ENCODE data around the gene ANAPC10.
"Not testable (repeated sequence)": the region's sequence is repeated elsewhere in the genome, so short reads cannot be mapped to it uniquely, and the experiment has no call there.

The ANAPC10 gene

GRCh38 chr4:145012841-145013240 is 85.2 kb downstream of the ANAPC10 start:
- DNase-seq (ENCODE audit: low read depth in 2 of 3, low spot score in 1 of 3): no peak

GRCh38 chr4:145011636-145012035 is 86.4 kb downstream of the ANAPC10 start:
- no peak for DNase-seq (ENCODE audit: low read depth in 2 of 3, low spot score in 1 of 3)

GRCh38 chr4:145010315-145010714 is 87.7 kb downstream of the ANAPC10 start:
- DNase-seq (ENCODE audit: low read depth in 2 of 3, low spot score in 1 of 3): not testable (repeated sequence)

GRCh38 chr4:145003675-145004074 is 94.3 kb downstream of the ANAPC10 start:
- no peak for DNase-seq (ENCODE audit: low read depth in 2 of 3, low spot score in 1 of 3)

GRCh38 chr4:145001635-145002034 is 96.4 kb downstream of the ANAPC10 start:
- no peak for DNase-seq (ENCODE audit: low read depth in 2 of 3, low spot score in 1 of 3)

GRCh38 chr4:145000656-145001055 is 97.3 kb downstream of the ANAPC10 start:
- DNase-seq (ENCODE audit: low read depth in 2 of 3, low spot score in 1 of 3): not testable (repeated sequence)

- no peak for DNase-seq (ENCODE audit: low read depth in 2 of 3, low spot score in 1 of 3)
Observed at GRCh38 chr4:144989306-144989705, 108.7 kb downstream of the ANAPC10 start.

GRCh38 chr4:144985531-144985930 is 112.5 kb downstream of the ANAPC10 start:
- no peak for DNase-seq (ENCODE audit: low read depth in 2 of 3, low spot score in 1 of 3)

- DNase-seq (ENCODE audit: low read depth in 2 of 3, low spot score in 1 of 3): no peak
Observed at GRCh38 chr4:144985014-144985413, 113.0 kb downstream of the ANAPC10 start.

- DNase-seq (ENCODE audit: low read depth in 2 of 3, low spot score in 1 of 3): no peak
Observed at GRCh38 chr4:144984241-144984640, 113.8 kb downstream of the ANAPC10 start.

GRCh38 chr4:144975718-144976117 is 122.3 kb downstream of the ANAPC10 start:
- DNase-seq (ENCODE audit: low read depth in 2 of 3, low spot score in 1 of 3): no peak

GRCh38 chr4:144970597-144970996 is 127.4 kb downstream of the ANAPC10 start:
- DNase-seq (ENCODE audit: low read depth in 2 of 3, low spot score in 1 of 3): no peak

GRCh38 chr4:144969821-144970220 is 128.2 kb downstream of the ANAPC10 start:
- DNase-seq (ENCODE audit: low read depth in 2 of 3, low spot score in 1 of 3): no peak

GRCh38 chr4:144968606-144969005 is 129.4 kb downstream of the ANAPC10 start:
- DNase-seq (ENCODE audit: low read depth in 2 of 3, low spot score in 1 of 3): no peak

- DNase-seq (ENCODE audit: low read depth in 2 of 3, low spot score in 1 of 3): no peak
Observed at GRCh38 chr4:144967161-144967560, 130.8 kb downstream of the ANAPC10 start.

- DNase-seq (ENCODE audit: low read depth in 2 of 3, low spot score in 1 of 3): no peak
Observed at GRCh38 chr4:144962300-144962699, 135.7 kb downstream of the ANAPC10 start.

- DNase-seq (ENCODE audit: low read depth in 2 of 3, low spot score in 1 of 3): no peak
Observed at GRCh38 chr4:144955104-144955503, 142.9 kb downstream of the ANAPC10 start.

- DNase-seq (ENCODE audit: low read depth in 2 of 3, low spot score in 1 of 3): no peak
Observed at GRCh38 chr4:144954230-144954629, 143.8 kb downstream of the ANAPC10 start.

- no peak for DNase-seq (ENCODE audit: low read depth in 2 of 3, low spot score in 1 of 3)
Observed at GRCh38 chr4:144948421-144948820, 149.6 kb downstream of the ANAPC10 start.

GRCh38 chr4:144948009-144948408 is 150.0 kb downstream of the ANAPC10 start:
- no peak for DNase-seq (ENCODE audit: low read depth in 2 of 3, low spot score in 1 of 3)
